GM12873 (cell line): ENCODE data around the gene PDCD5.

ENCODE experiments used
- TF ChIP-seq, protein P1 (sequence below): IDR thresholded peaks from 2 replicates; pipeline ENCODE4 v1.5.1; 2012; ENCODE audit warnings: low read depth, mild to moderate bottlenecking, moderate library complexity, low read length, control low read depth; ENCODE audit not compliant: insufficient read depth; ENCODE audit errors: missing control alignments

Gene PDCD5

DNA sequence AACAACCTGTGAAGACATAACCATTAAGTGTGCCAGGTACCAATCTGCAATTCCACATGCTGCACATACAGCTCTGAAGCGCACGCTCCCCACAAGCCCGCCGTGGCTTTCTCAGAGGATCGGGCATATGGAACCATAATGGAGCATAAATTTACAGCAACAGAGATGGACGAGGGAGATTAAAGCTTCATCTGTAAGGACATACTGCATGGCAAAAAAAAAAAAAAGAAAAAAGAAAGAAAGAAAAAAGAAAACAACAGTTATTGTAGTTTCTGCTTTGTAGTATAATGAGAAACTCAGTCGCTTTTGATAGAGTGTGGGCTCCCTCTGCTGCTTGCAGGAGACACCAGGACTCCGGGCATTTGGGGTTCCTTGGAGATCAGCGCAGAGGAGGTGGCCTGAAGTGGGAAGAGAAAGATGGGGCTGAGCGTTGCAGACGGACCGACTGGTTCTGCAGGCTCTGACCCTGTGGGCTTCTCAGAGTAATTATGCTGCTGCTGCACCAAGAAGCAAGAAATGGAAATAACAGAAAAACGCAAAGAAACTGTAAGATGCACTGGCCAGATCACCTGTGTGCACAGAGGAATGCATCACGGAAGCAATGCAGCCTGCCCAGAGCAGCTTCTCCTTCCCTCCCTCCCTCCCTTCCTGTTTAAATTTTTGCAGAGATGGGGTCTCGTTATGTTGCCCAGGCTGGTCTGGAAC, 10.8 kb upstream of the PDCD5 start:
- TF ChIP-seq, protein P1, sequence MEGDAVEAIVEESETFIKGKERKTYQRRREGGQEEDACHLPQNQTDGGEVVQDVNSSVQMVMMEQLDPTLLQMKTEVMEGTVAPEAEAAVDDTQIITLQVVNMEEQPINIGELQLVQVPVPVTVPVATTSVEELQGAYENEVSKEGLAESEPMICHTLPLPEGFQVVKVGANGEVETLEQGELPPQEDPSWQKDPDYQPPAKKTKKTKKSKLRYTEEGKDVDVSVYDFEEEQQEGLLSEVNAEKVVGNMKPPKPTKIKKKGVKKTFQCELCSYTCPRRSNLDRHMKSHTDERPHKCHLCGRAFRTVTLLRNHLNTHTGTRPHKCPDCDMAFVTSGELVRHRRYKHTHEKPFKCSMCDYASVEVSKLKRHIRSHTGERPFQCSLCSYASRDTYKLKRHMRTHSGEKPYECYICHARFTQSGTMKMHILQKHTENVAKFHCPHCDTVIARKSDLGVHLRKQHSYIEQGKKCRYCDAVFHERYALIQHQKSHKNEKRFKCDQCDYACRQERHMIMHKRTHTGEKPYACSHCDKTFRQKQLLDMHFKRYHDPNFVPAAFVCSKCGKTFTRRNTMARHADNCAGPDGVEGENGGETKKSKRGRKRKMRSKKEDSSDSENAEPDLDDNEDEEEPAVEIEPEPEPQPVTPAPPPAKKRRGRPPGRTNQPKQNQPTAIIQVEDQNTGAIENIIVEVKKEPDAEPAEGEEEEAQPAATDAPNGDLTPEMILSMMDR: peak; percentile 71

DNA sequence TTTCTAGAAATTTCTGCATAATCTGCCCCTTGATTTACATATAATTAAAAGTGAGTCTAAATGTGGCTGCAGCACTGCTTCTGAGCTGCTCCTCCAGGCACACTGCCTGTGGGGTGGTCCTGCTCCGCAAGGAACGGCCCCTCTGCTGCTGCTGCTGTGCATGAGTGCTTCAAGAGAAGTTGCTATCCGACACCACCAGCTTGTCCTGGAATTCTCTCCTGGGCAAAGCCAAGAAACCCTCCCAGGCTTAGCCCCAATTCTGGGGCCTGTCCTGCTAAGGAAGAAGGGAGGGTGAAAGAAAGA, 7.5 kb upstream of the PDCD5 start:
- TF ChIP-seq, protein P1: no peak

DNA sequence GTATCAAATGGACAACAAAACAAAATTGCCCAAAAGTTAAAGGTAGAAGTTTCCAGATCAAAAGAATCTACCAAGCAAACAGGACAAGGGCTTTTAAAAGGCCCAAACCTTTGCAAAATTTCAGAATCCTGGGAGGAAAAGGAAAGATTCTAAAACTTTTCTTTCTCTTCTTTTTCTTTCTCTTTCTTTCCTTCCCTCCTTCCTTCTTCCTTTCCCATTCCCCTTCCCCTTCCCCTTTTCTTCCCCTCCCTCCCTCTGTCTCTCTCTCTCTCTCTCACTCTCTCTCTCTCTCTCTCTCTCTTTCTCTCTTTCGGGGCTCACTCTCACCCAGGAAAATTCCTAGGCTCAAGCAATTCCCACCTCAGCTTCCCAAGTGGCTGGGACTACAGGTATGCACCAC, 4.2 kb upstream of the PDCD5 start:
- TF ChIP-seq, protein P1: no peak

DNA sequence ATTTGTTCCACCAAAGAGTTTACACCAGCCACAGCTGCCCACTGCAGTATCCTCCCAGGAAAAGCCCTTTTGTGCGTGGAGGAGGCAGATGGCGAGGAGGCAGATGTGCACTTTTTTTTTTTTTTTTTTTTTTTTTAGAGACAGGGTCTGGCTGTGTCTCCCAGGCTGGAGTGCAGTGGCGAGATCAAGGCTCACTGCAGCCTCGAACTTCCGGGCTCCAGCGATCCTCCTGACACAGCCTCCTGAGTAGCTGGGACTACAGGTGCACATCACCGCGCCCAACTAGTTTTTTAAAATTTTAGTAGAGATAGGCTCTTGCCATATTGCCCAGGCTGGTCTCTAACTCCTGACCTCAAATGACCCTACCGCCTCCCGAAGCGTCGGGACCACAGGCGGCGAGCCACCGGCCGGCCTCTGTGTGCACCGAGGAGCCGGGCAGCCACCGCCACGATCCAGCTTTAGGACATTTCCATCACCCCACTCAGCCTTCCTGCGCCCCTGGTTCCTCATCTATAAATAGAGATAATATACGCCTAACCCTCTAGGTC, 563 bp upstream of the PDCD5 start:
- TF ChIP-seq, protein P1: no peak

DNA sequence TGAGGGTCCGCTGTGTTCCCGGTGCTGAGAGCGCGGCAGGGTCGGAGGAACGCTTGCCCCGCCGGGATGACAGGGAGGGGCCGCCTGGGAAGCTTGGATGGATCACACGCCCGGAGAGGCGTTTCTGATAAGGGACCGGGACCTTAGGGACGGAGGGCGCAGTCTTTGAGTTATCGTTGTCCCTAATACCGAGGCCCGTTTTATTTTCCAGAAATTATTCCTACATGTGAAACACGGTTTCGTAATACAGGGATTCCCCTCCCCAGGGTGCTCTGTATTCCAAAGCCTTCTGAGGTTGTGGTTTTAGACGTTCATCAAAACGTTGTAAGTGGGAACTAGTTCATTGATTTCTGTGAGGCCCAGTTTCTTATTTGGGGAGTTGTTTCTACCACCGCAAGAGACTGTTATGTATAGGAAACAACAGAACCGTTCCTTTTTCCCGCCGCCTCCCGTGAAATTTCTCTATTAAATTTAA, 752 bp downstream of the PDCD5 start:
- TF ChIP-seq, protein P1: no peak

DNA sequence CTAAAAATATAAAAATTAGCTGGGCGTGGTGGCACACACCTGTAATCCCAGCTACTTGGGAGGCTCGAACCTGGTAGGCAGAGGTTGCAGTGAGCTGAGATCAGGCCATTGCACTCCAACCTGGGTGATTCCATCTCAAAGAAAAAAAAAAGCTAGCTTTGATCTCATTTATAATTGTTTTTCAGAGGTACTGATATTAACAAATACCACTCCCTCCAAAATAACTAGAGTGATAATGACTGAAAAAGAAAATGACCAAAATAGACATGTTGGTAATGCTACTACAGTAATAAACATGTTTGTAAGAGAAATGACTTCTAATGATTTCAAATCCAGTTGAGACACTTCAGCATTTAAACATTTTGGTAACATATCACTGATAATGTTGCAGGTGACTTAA, 13.0 kb downstream of the PDCD5 start:
- TF ChIP-seq, protein P1: no peak

DNA sequence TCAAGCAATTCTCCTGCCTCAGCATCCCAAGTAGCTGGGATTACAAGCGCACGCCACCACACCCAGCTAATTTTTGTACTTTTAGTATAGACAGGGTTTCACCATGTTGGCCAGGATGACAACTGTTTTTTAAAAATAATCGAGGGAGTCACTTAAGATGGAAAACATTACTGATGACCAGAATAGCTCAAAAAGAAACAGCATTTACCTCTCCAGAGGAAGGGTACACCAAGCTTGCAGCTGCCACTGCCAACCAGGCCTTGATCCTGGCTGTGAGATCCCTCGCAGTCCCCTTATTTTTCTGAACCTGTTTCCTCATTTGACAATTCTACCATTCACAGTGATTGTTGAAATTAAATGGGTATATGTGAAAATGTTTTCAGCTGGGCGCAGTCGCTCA, 14.5 kb downstream of the PDCD5 start:
- TF ChIP-seq, protein P1: no peak
